ENCODE measurements around the gene GTF3C2. TPM values are rescaled to one million over a fixed set of nuclear protein-coding genes. Genes with fewer than 3 reads are reported as not detected.
A peak's percentile ranks its signal among the peaks of the same experiment; 100 is the strongest.

GTF3C2 gene
- total and polyA plus RNA-seq, 9 of the 15 experiments (the other 6 are each of a cell fraction or from before 2014, with no cell fraction given), result 35.5 to 96.8 (median 53.0) TPM

DNA sequence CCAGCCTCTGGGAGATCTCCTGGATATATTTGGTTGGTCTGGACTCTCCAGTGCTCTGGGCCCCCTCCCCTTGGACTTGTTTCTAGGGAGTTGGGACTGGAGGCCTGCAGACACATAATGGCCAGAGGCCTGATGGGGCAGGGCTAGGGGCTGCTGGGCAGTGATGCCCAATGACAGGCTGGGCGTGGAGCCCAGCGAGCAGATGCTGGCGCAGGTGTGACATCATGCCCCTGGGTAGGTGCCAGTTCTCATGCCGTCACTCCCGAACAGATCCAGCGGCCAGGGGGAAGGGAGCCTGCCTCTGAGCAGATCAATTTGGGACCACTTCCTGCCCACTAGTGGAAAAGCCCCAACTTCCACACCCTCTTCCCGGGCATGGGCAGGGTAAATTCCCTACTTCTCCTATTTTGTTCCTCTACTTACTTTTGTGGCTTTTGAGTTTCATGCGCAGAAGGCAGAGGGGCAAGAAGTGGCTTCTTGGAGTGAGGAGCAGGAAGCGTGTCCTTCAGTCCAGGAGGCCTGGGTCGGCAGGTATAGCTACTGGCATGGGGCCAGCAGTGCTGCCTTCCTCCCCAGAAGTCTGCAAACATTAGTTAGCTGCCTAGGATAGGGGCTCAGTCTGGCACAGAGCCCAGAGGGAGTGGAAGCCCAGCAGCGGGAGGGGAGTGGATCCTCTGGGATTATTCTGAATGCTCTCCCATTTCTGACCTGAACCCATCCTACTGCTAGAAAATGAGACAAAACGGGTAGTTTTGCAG lies 39.7 kb downstream of the GTF3C2 start:
- no peak for TF ChIP-seq TEAD4 (IDR thresholded peaks at IDR 0.05; ENCODE audit: low read length)
- no peak for TF ChIP-seq TEAD4 (CRISPR knock-in tag; IDR thresholded peaks at IDR 0.05; ENCODE audit: borderline replicate concordance)
- no peak for TF ChIP-seq DIDO1 (tag; IDR thresholded peaks at IDR 0.05; ENCODE audit: low read depth)
- no peak for TF ChIP-seq ILF3 (IDR thresholded peaks at IDR 0.05; ENCODE audit: borderline replicate concordance)
- TF ChIP-seq LCOR (CRISPR knock-in tag; IDR thresholded peaks at IDR 0.05), result no peak
- TF ChIP-seq NFIC (IDR thresholded peaks at IDR 0.05), result peak; percentile 75
- 0 out of 2 replicates have a peak, but pooled peaks have one; percentile 17 for TF ChIP-seq POLR2G (IDR thresholded peaks at IDR 0.05; ENCODE audit: low read depth, low read length)
- TF ChIP-seq FOXP1 (CRISPR knock-in tag; IDR thresholded peaks at IDR 0.05), result no peak
- in situ Hi-C loops (cut with MboI) (no loop called here), intact Hi-C loops (cut with micrococcal nuclease) (no loop called here)
- H3K4me1 ChIP-seq (replicated peaks in 1 of 2; ENCODE audit: control insufficient read depth in 2 of 2, insufficient read depth in 2 of 2, low read length in 2 of 2), result peaks cover 13 to 15% of the 10 kb centered on the region in 2 experiments
- H4K20me1 ChIP-seq (replicated peaks; ENCODE audit: control insufficient read depth, insufficient read depth, low read length), result 0 out of 2 replicates have a peak, but pooled peaks cover 6% of the 10 kb centered on the region
- H3K4me3 ChIP-seq, result no peak overlapping the region
- H3K9me3 ChIP-seq (replicated peaks; ENCODE audit: control insufficient read depth, insufficient read depth, low read depth, low read length), result no peaks in the 10 kb centered on the region
- CTCF ChIA-PET (ENCODE audit: low intra/inter-chr PET ratio), result no interaction called here
- peaks cover 14% of the 10 kb centered on the region for H3K79me2 ChIP-seq (ENCODE audit: control insufficient read depth, insufficient read depth, low read length)
- peaks cover 7% of the 10 kb centered on the region for H3K9me1 ChIP-seq (ENCODE audit: control insufficient read depth, insufficient read depth, low read length)
- no peak overlapping the region for H3K4me2 ChIP-seq (ENCODE audit: insufficient read depth, low read length)
- POLR2A ChIA-PET, result interaction anchor here (0.6 to 1.2 kb wide), 3 partner anchors 14 to 25 kb away, joined by 3 to 9 read pairs (median 3); no protein-coding TSS in a partner anchor
- DNase-seq (ENCODE audit: extremely low read depth in 1 of 4, low spot score in 3 of 4) (no peak), ATAC-seq (no peak), FAIRE-seq (no peak)
- 79% methylated on average over 12 of the region's 12 CpGs for WGBS (ENCODE audit: insufficient coverage, low coverage, missing lambda C conversion rate)
- no peaks in the 10 kb centered on the region for H3K27me3 ChIP-seq (ENCODE audit: control insufficient read depth in 2 of 2, insufficient read depth in 2 of 2, low read length in 2 of 2)
- BruUV-seq (replicated peaks), result no TSS peak
- peak overlapping the region in 1 of 2 experiments; percentile 27; a peak in 1 of 4 replicates for H3K9ac ChIP-seq (ENCODE audit: insufficient read depth in 1 of 2, low read depth in 2 of 2, low read length in 2 of 2)
- no peak overlapping the region for H3K27ac ChIP-seq (ENCODE audit: extremely low read depth, low read depth, low read length)
- peaks cover 18% of the 10 kb centered on the region; the same call in 2 of the 3 replicates for H3K36me3 ChIP-seq (ENCODE audit: control insufficient read depth, insufficient read depth, low read length)
- H2AFZ ChIP-seq (ENCODE audit: low read depth, low read length), result no peak overlapping the region
